ENCODE data around the gene CMTM7. TPM values are rescaled to one million over a fixed set of nuclear protein-coding genes. Genes with fewer than 3 reads are reported as not detected.

The CMTM7 gene
- total and polyA plus RNA-seq, 9 of the 15 experiments (the other 6 are each of a cell fraction or from before 2014, with no cell fraction given): 0.03 to 1.6 (median 0.42) TPM; not detected in 4

DNA sequence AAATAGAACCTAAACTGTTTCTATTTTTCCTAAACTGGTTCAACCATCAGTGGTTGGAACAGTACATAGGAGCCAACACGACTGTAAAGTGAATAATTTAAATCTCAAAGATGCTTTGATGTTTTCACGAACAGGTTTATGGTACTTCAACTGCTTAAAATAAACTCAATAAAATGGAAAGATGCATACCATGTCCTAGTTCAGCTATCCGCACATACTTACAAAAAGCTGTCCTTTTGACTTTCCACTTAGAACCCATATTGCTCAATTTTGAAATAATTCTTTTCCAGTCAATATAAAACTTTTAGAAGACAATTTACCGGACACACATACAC is 110.1 kb downstream of the CMTM7 start (continued):
- no peak for TF ChIP-seq IFI16 (CRISPR knock-in tag; IDR thresholded peaks at IDR 0.05)
- no peak for TF ChIP-seq POLR2G (IDR thresholded peaks at IDR 0.05; ENCODE audit: low read depth, low read length)
- 0 out of 2 replicates have a peak, but pooled peaks have one; percentile 24 for TF ChIP-seq PYGO2 (tag; IDR thresholded peaks at IDR 0.05)
- no peak for TF ChIP-seq SRSF3 (IDR thresholded peaks at IDR 0.05; ENCODE audit: insufficient read depth, low read length)
- no peak for TF ChIP-seq ZNF785 (CRISPR knock-in tag; IDR thresholded peaks at IDR 0.05)

DNA sequence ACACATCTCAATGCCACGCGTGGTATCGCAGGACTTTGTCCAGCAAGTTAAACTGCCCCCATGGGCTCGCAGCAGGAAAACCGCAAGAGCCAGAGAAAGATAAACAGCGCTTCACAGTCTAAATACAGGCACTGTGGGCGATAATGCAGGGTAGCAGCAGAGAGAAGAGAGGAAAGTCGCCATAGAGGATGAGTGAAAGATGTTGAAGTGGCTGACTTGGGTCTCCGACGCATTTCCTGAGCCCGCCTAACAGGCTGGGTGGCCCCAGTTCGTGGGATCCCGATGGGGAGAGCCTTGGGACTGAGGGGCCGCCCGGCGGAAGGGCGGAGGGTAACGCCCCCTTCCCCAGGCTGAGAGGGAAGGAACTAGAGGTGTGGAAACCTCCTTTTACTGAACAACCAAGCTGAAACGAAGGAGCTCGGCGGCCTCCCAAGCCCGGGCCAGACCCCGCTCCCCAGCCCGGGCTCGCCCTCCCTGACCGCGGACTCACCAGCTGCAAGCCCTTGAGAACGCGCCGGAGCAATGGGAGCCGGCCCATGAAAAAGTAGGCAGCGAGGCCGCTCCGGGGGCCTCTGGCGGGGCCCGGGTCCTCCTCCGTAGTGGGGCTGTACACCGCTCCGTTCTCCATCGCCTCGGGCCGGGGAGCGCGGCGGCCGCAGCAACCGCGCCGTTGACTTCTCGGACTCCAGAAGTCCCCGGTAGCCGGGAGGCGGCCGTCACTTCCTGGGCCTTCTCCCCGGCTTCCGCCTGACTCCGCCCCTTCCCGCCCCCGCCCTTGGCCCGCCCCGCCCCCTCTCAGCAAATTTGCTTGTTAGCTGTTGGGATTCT is 110.7 kb downstream of the CMTM7 start, which contains the start of gene CMTM6:
Gene CMTM6 (minus strand): TSS at position 735 of the 828 bp plus-strand sequence. CDS start 107 bp downstream, at position 628.
- CTCF ChIA-PET (ENCODE audit: low intra/inter-chr PET ratio): no interaction called here
- peak; percentile 93 for FAIRE-seq
- H3K27ac ChIP-seq (ENCODE audit: extremely low read depth, low read depth, low read length): peak within 1 kb of the TSS; percentile 86
- no TSS peak for BruUV-seq (replicated peaks)
- peaks cover 6% of the 10 kb centered on the region for H4K20me1 ChIP-seq (replicated peaks; ENCODE audit: control insufficient read depth, insufficient read depth, low read length)
- peak; percentile 90 to 97 (median 97) for DNase-seq (ENCODE audit: extremely low read depth in 1 of 4, low spot score in 3 of 4)
- H3K36me3 ChIP-seq (ENCODE audit: control insufficient read depth, insufficient read depth, low read length): no peaks in the 10 kb centered on the region; the same call in 1 of the 3 replicates
- peak within 1 kb of the TSS; percentile 99 for H2AFZ ChIP-seq (ENCODE audit: low read depth, low read length)
- no peaks in the 10 kb centered on the region for H3K9me3 ChIP-seq (replicated peaks; ENCODE audit: control insufficient read depth, insufficient read depth, low read depth, low read length)
- peak; percentile 90 for ATAC-seq
- no peaks in the 10 kb centered on the region for H3K9me1 ChIP-seq (ENCODE audit: control insufficient read depth, insufficient read depth, low read length)
- H3K9ac ChIP-seq (ENCODE audit: insufficient read depth in 1 of 2, low read depth in 2 of 2, low read length in 2 of 2): peak within 1 kb of the TSS; percentile 83 to 93
- intact Hi-C loops (cut with micrococcal nuclease): loop anchor here (1.0 kb wide), 1 partner anchor 68 kb away; the partner anchor contains the start of gene DYNC1LI1
- peak within 1 kb of the TSS; percentile 94 for H3K4me3 ChIP-seq
- peaks cover 43% of the 10 kb centered on the region for H3K79me2 ChIP-seq (ENCODE audit: control insufficient read depth, insufficient read depth, low read length)
- POLR2A ChIA-PET: interaction anchor here (0.6 to 0.7 kb wide), 2 partner anchors 22 to 130 kb away, joined by 4 to 5 read pairs; no protein-coding TSS in a partner anchor
- peak within 1 kb of the TSS; percentile 93 for H3K4me2 ChIP-seq (ENCODE audit: insufficient read depth, low read length)
- H3K4me1 ChIP-seq (replicated peaks in 1 of 2; ENCODE audit: control insufficient read depth in 2 of 2, insufficient read depth in 2 of 2, low read length in 2 of 2): peaks cover 13 to 22% of the 10 kb centered on the region in 2 experiments; a peak in 4 of 5 replicates
- 1% methylated on average over 41 of the region's 61 CpGs for WGBS (ENCODE audit: insufficient coverage, low coverage, missing lambda C conversion rate)
- in situ Hi-C loops (cut with MboI): no loop called here
- H3K27me3 ChIP-seq (ENCODE audit: control insufficient read depth in 2 of 2, insufficient read depth in 2 of 2, low read length in 2 of 2): no peaks in the 10 kb centered on the region
- TF ChIP-seq, protein P1, sequence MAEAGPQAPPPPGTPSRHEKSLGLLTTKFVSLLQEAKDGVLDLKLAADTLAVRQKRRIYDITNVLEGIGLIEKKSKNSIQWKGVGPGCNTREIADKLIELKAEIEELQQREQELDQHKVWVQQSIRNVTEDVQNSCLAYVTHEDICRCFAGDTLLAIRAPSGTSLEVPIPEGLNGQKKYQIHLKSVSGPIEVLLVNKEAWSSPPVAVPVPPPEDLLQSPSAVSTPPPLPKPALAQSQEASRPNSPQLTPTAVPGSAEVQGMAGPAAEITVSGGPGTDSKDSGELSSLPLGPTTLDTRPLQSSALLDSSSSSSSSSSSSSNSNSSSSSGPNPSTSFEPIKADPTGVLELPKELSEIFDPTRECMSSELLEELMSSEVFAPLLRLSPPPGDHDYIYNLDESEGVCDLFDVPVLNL (CRISPR knock-in tag; IDR thresholded peaks at IDR 0.05; ENCODE audit: low read depth): no peak
- TF ChIP-seq ZNF583 (CRISPR knock-in tag; IDR thresholded peaks at IDR 0.05): no peak
- TF ChIP-seq, protein P2, sequence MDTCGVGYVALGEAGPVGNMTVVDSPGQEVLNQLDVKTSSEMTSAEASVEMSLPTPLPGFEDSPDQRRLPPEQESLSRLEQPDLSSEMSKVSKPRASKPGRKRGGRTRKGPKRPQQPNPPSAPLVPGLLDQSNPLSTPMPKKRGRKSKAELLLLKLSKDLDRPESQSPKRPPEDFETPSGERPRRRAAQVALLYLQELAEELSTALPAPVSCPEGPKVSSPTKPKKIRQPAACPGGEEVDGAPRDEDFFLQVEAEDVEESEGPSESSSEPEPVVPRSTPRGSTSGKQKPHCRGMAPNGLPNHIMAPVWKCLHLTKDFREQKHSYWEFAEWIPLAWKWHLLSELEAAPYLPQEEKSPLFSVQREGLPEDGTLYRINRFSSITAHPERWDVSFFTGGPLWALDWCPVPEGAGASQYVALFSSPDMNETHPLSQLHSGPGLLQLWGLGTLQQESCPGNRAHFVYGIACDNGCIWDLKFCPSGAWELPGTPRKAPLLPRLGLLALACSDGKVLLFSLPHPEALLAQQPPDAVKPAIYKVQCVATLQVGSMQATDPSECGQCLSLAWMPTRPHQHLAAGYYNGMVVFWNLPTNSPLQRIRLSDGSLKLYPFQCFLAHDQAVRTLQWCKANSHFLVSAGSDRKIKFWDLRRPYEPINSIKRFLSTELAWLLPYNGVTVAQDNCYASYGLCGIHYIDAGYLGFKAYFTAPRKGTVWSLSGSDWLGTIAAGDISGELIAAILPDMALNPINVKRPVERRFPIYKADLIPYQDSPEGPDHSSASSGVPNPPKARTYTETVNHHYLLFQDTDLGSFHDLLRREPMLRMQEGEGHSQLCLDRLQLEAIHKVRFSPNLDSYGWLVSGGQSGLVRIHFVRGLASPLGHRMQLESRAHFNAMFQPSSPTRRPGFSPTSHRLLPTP (IDR thresholded peaks at IDR 0.05; ENCODE audit: borderline replicate concordance, extremely low read depth, insufficient read length): no peak
- TF ChIP-seq GTF2E2 (tag; IDR thresholded peaks at IDR 0.05): no peak
- TF ChIP-seq KLF13 (tag; IDR thresholded peaks at IDR 0.05; ENCODE audit: borderline replicate concordance, low read depth): peak; percentile 91

Measured in K562 (cell line).